Suprapubic skin (tissue), 4 donors: ENCODE measurements around the gene ARHGEF3. TPM values are rescaled to one million over a fixed set of nuclear protein-coding genes. Genes with fewer than 3 reads are reported as not detected.

Experiments used
- DNase-seq, 2 donors: peaks; one replicate each; pipeline ENCODE4 v3.0.0-alpha.2; 2019; ENCODE audit warnings: low spot score in 2 of 2
- H3K27ac ChIP-seq: fragments of 200-600 bp; sonication (generic); one replicate; pipeline ENCODE4 v1.5.1; 2019
- H3K27me3 ChIP-seq: fragments of 200-600 bp; sonication (generic); one replicate; pipeline ENCODE4 v1.5.1; 2019
- H3K36me3 ChIP-seq: fragments of 200-600 bp; sonication (generic); one replicate; pipeline ENCODE4 v1.5.1; 2019
- H3K4me1 ChIP-seq: fragments of 200-600 bp; sonication (generic); one replicate; pipeline ENCODE4 v1.5.1; 2019
- H3K4me3 ChIP-seq: fragments of 200-600 bp; sonication (generic); one replicate; pipeline ENCODE4 v1.5.1; 2019; ENCODE audit warnings: mild to moderate bottlenecking
- H3K9me3 ChIP-seq: fragments of 200-600 bp; sonication (generic); one replicate; pipeline ENCODE4 v1.5.1; 2019
- CTCF ChIP-seq, 2 donors: fragments of 200-600 bp in 1 of 2; fragments of 450-650 bp in 1 of 2; sonication (generic) in 1 of 2; IDR thresholded peaks; one replicate each; pipeline ENCODE4 v1.5.1; 2016 to 2019; ENCODE audit warnings: antibody characterized with exemption in 2 of 2, mild to moderate bottlenecking in 1 of 2, moderate library complexity in 1 of 2
- EP300 ChIP-seq: sonication (generic); formaldehyde crosslinking; IDR thresholded peaks from one replicate; pipeline ENCODE4 v1.6.1; 2017; ENCODE audit warnings: antibody characterized with exemption
- POLR2A ChIP-seq, 2 donors: fragments of 450-650 bp; IDR thresholded peaks; one replicate each; pipeline ENCODE4 v1.6.1; 2017; ENCODE audit warnings: antibody characterized with exemption in 2 of 2, mild to moderate bottlenecking in 2 of 2, moderate library complexity in 2 of 2
- POLR2AphosphoS5 ChIP-seq, 3 donors: sonication (generic); formaldehyde crosslinking; IDR thresholded peaks; one replicate each; pipeline ENCODE4 v1.6.1; 2017; ENCODE audit warnings: antibody characterized with exemption in 3 of 3
- WGBS: methylation state at CpG from one replicate; pipeline ENCODE4 v1.1.5; 2018; 5-methylcytosine and 5-hydroxymethylcytosine counted together
- total RNA-seq, 4 donors: library from RNA; depleted of rRNA; stranded (reverse); fragments of >200 nt; gene quantifications; one replicate each; pipeline ENCODE4 v1.1.0, GENCODE V29; 2016

Gene ARHGEF3
- total RNA-seq, 4 donors from 2014 or later, result 16.3 to 23.0 (median 19.8) TPM

GRCh38 chr3:56795097-56795828, 6.5 kb downstream of the ARHGEF3 start:
- Histone ChIP-seq H3K4me3 (no peak overlapping the region), H3K27ac (peak overlapping the region; percentile 27), H3K9me3 (no peaks in the 10 kb centered on the region), H3K4me1 (peaks cover 43% of the 10 kb centered on the region), H3K36me3 (no peaks in the 10 kb centered on the region), H3K27me3 (no peaks in the 10 kb centered on the region)
- no peak for TF ChIP-seq POLR2A (IDR thresholded peaks at IDR 0.05)
- no peak for TF ChIP-seq POLR2AphosphoS5 (IDR thresholded peaks at IDR 0.05)
- TF ChIP-seq CTCF (IDR thresholded peaks at IDR 0.05), result no peak
- no peak for TF ChIP-seq EP300
- no peak for DNase-seq
- 83% methylated on average over 7 of the region's 7 CpGs for WGBS

- Histone ChIP-seq H3K27ac (no peak overlapping the region), H3K4me1 (peaks cover 51% of the 10 kb centered on the region), H3K27me3 (no peaks in the 10 kb centered on the region), H3K4me3 (no peak overlapping the region), H3K36me3 (no peaks in the 10 kb centered on the region), H3K9me3 (no peaks in the 10 kb centered on the region)
- WGBS, result 92% methylated on average over 1 of the region's 1 CpG
- no peak for DNase-seq
- TF ChIP-seq EP300 (no peak), POLR2A (IDR thresholded peaks at IDR 0.05) (no peak), POLR2AphosphoS5 (IDR thresholded peaks at IDR 0.05) (no peak), CTCF (IDR thresholded peaks at IDR 0.05) (no peak)
These were observed 9.6 kb downstream of the ARHGEF3 start for GRCh38 chr3:56792193-56792592.

- Histone ChIP-seq H3K9me3 (no peaks in the 10 kb centered on the region), H3K36me3 (no peaks in the 10 kb centered on the region), H3K27ac (no peak overlapping the region), H3K4me3 (no peak overlapping the region), H3K27me3 (no peaks in the 10 kb centered on the region), H3K4me1 (peaks cover 61% of the 10 kb centered on the region)
- WGBS, result 69% methylated on average over 6 of the region's 6 CpGs
- TF ChIP-seq POLR2AphosphoS5 (IDR thresholded peaks at IDR 0.05), result no peak
- TF ChIP-seq EP300, result no peak
- TF ChIP-seq POLR2A (IDR thresholded peaks at IDR 0.05), result no peak
- TF ChIP-seq CTCF (IDR thresholded peaks at IDR 0.05), result no peak
- DNase-seq, result no peak
These were observed 11.5 kb downstream of the ARHGEF3 start for GRCh38 chr3:56790016-56790821.

GRCh38 chr3:56789076-56789475, 12.7 kb downstream of the ARHGEF3 start:
- H3K27ac ChIP-seq, result peak overlapping the region; percentile 68
- no peaks in the 10 kb centered on the region for H3K9me3 ChIP-seq
- no peaks in the 10 kb centered on the region for H3K36me3 ChIP-seq
- H3K4me1 ChIP-seq, result peaks cover 69% of the 10 kb centered on the region
- no peaks in the 10 kb centered on the region for H3K27me3 ChIP-seq
- no peak for TF ChIP-seq CTCF (IDR thresholded peaks at IDR 0.05)
- TF ChIP-seq POLR2AphosphoS5 (IDR thresholded peaks at IDR 0.05), result no peak
- TF ChIP-seq EP300, result no peak
- no peak for TF ChIP-seq POLR2A (IDR thresholded peaks at IDR 0.05)
- 56% methylated on average over 3 of the region's 3 CpGs for WGBS
- DNase-seq, result no peak
- no peak overlapping the region for H3K4me3 ChIP-seq

- no peak for DNase-seq
- 67% methylated on average over 2 of the region's 2 CpGs for WGBS
- Histone ChIP-seq H3K9me3 (no peaks in the 10 kb centered on the region), H3K4me3 (no peak overlapping the region), H3K27me3 (no peaks in the 10 kb centered on the region), H3K27ac (peak overlapping the region; percentile 68), H3K36me3 (no peaks in the 10 kb centered on the region), H3K4me1 (peaks cover 74% of the 10 kb centered on the region)
- TF ChIP-seq POLR2A (IDR thresholded peaks at IDR 0.05) (no peak), EP300 (no peak)
These were observed 13.2 kb downstream of the ARHGEF3 start for GRCh38 chr3:56788521-56788920.
